ENCODE measurements around the gene RAB10.
A peak's percentile ranks its signal among the peaks of the same experiment; 100 is the strongest.
"Not testable (repeated sequence)": the region's sequence is repeated elsewhere in the genome, so short reads cannot be mapped to it uniquely, and the experiment has no call there.

Gene RAB10

DNA sequence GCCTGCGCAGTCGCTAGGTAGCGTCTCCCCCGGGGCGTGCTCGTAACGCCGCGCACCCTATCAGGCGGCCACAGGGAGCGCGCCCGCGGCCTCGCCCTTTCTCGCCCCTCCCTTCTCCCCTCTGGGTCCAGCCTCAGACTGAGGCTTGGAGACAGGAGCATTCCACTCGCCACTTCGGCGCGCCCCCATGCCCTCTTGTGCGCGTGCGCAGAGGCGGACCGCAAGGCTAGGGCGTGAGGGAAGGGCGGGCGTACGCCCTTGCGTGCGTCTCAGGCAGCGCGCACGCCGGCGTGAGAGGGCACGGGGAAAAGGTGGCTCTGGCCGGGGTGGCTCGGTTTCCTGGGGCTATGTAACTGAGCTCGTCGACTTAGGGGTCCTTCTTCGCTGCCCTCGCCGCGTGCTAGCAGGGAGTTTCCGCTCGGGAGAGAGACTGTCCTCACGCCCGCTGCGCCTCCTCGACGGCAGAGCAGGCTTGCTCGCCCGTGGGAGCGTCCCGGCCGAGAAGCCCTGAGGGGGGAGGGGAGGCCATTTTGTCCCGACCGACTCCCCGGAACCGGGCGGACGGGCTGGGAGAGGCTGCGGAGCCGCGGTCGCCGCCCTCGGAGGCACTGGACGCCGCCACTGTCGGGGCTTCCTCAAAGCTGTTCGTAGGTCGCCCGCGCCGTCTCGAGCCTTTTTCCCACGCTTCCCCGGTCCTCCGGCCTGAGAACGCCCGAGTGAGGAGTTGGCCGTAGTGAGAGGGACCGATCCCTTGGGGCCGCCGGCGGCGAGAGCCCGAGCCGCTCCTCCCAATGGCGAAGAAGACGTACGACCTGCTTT is at the start of gene RAB10:
RAB10 (plus strand) TSS at position 267 of the 819 bp plus-strand sequence; CDS start at position 792, 525 bp downstream.
- peak; percentile 98 for DNase-seq

- no peak for DNase-seq
Measured at GRCh38 chr2:25988134-25988533, 45.8 kb upstream of the RAB10 start.

DNA sequence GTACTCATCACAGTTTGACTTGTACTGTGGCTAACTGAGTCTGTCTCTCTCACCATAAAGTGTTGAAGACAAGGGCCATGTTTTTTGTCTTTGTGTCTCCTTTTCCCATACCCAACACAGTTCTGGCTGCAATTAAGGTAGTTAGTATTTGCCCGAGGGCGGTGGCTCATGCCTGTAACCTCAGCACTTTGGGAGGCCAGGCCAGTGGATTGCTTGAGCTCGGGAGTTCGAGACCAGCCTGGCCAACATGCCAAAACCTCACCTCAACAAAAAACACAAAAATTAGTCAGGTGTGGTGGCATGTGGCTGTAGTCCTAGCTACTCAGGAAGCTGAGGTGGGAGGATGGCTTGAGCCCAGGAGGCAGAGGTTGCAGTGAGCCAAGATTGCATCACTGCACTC is 44.7 kb upstream of the RAB10 start:
- no peak for DNase-seq

GRCh38 chr2:25991965-25992364 is 41.9 kb upstream of the RAB10 start:
- no peak for DNase-seq

- no peak for DNase-seq
Measured at GRCh38 chr2:25992556-25992955, 41.3 kb upstream of the RAB10 start.

- no peak for DNase-seq
Measured at GRCh38 chr2:25993049-25993448, 40.8 kb upstream of the RAB10 start.

- DNase-seq = no peak
Measured at GRCh38 chr2:25994509-25994908, 39.4 kb upstream of the RAB10 start.

- DNase-seq = no peak
Measured at GRCh38 chr2:25996844-25997243, 37.0 kb upstream of the RAB10 start.

DNA sequence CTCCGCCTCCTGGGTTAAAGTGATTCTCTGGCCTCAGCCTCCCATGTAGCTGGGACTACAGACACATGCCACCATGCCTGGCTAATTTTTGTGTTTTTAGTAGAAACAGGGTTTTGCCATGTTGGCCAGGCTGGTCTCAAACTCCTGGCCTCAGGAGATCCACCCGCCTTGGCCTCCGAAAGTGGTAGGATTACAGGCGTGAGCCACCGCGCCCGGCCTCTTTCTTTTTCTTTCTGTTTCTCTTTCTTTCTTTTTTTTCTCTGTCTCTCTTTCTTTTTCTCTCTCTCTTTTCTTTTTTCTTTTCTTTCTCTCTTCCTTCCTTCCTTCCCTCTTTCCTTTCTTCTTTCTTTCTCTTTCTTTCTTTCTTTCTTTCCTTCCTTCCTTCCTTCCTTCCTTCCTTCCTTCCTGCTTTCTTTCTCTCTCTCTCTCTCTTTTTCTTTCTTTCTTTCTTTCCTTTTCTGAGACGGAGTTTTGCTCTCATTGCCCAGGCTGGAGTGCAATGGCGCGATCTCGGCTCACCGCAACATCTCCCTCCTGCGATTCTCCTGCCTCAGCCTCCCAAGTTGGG is 35.0 kb upstream of the RAB10 start:
- not testable (repeated sequence) for DNase-seq

GRCh38 chr2:25999406-25999805 is 34.5 kb upstream of the RAB10 start:
- not testable (repeated sequence) for DNase-seq

DNA sequence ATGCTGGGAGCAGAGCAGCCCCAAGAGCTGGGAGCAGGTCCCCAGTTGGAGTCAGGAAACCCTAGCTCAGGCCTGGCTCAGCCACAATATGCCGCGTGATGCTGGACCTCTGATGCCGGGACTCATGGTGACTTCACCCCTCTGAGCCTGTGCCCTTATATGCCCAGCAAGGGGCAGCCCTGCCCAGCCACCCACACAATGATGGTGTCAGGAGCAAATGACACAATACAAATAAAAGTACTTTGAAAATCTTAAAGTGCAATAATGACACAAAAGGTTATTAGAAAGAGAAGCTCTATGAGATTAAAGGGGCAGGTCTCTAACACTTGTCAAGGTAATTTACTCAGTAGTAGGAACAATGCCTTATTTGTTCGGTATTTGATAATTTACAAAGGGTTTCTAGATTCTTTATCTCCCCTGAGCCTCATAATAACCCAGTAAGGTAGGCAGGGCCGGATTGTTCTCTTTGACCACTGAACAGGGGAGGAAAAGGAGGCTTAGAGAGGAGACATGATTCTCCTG is 33.3 kb upstream of the RAB10 start:
- no peak for DNase-seq

DNA sequence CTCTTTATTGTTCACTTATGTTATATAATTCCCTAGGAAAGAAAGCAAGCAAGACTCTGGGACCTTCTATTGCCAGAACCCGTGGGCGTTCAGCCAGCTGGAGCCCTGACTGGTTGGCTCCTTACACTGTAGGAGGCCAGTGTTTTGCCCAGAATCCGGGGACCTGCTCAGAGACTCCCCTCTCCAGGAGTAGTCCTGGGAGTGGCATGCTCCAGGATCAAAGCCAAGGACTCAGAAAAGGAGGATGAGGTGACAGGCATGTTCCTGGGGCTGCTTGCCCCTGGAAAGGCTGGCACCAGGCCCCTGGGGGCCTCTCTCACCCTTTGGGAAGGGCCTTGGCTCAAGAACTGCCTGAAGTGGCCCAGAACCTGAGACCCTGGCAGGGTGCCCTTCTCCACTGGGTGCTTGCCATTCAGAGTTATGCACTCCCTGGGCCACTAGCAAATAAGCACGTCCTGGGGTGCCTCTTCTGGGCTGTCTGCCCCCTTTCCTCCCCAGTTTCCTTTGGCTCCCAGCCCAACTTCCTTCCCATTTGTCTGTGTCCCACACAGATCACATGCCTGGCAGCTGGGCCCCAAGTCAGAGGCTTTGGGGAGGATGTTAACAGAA is 32.0 kb upstream of the RAB10 start:
- peak; percentile 63 for DNase-seq

DNA sequence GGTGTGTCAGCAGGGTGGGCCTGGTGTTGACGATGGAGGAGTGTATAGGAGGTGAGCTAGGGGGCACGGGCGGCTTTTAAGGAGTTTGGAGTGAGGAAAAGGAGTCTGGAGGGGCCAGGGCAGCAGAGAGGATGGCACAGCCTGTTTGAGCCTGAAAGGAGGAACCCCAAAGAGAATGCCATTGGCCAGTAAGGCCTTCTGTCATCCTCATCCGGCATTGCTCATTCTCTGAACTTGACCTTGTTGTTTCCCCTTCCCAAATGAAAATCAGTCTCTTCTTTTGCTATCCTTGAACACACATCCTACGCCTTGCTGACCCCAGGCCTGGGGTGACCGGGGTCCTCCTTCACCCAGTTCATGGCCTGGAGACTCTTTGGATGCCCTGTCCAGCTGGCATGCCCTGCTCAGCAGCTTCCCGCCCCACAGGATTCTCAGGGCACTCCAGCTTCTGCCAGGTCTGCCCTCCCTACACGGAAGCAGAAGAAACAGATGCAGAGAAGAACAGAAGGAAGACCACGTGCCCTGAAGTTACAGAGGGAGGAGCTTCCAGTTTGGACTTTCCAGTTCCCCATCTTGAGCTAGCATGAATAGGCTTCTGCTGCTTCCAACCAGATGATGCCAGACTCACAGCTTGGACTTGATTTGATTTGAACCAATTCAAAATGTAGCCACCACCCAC is 31.1 kb upstream of the RAB10 start:
- no peak for DNase-seq

DNA sequence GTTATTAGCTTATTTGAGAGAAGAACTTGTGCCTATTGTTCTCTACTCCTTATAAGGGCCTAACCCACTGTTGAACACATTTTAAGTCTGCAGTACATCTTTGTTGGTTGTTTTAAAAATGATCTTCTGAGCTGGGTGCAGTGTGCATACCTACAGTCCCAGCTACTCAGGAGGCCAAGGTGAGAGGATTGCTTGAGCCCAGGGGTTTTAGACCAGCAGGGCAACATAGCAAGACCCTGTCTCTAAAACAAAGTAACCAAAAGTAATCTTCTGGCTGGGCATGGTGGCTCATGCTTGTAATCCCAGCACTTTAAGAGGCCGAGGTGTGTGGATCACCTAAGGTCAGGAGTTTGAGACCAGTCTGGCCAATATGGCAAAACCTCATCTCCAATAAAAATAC is 25.8 kb upstream of the RAB10 start:
- no peak for DNase-seq

GRCh38 chr2:26008851-26009566 is 24.9 kb upstream of the RAB10 start:
- DNase-seq = no peak

DNA sequence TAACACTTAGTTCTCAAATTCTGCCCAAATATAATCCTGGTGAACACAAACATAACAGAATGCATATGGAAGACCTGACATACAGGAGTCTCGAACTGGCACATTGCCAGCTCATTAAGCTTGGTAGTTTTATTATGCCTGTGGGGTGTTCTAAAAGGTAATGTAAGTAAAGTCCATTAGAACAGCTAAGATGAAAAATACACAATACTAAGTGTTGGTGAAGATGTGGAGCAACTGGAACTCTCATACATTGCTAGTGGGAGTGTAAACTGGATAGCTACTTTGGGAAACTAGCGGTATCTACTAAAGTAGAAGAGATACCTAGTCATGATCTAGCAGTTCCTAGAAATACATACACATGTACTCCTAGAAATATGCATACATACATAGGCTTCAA is 24.3 kb upstream of the RAB10 start:
- DNase-seq = no peak

DNA sequence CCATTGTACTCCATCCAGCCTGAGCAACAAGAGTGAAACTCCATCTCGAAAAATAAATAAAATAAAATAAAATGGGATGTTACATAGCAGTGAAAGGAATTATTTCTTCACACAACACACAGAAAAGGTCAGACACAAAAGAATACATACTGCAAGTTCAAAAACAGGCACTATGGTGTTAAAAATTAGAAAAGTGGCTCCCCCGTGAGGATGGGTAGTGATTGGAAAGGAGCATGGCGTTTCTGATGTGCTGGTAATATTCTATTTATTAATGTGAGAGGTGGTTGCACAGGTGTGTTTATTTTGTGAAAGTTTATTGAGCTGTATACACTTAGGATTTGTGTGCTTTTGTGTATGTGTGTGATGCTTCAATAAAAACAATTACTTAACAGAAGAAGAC is 22.9 kb upstream of the RAB10 start:
- DNase-seq = no peak

DNA sequence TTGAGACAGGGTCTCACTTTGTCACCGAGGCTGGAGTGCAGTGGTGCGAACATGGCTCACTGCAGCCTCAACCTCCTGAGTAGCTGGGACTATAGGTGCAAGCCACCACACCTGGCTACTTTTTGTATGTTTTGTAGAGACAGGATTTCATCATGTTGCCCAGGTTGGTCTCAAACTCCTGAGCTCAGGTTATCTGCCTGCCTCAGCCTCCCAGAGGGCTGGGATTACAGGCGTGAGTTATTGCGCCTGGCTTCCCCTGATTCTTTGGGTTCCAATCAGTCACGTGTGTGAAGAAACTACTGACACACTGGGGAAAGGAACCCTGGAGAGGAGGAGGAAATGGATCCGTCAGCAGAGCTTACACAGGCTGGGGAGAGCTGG is 22.3 kb upstream of the RAB10 start:
- DNase-seq = no peak

- DNase-seq = no peak
Measured at GRCh38 chr2:26011990-26012856, 21.7 kb upstream of the RAB10 start.

- no peak for DNase-seq
Measured at GRCh38 chr2:26013668-26014067, 20.2 kb upstream of the RAB10 start.

DNA sequence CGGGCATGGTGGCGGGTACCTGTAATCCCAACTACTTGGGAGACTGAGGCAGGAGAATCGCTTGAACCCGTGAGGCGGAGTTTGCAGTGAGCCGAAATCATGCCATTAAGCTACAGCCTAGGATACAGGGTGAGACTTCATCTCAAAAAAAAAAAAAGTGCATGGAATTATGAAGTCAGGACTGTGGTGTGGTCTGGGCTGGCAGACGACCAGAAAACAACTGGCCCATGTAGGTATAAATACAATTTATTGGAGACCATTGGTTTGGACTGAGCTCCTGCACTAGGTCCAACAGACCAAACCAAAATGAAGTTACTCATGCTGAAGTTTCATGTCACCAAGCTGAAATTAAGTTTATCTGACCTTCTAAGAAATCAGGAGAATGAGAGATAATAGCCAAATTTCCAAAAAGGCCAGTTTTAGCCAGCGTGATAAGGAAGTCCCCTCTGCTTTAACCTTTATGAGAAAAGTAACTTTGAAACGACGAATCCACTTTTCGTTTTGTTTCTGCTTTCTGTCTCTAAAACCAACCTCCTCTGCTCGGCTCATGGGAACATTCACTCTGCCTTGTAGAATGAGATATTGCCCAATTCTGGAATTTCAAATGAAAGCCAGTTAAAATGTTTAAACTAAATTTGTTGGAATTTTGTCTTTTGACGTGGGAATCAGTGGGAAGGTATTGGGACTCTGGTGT is 17.7 kb upstream of the RAB10 start:
- DNase-seq = no peak

All from right forelimb (tissue), 1 donor.